HG02759 (cell line): ENCODE data around the gene SLF1.
"Not testable (repeated sequence)": the region's sequence is repeated elsewhere in the genome, so short reads cannot be mapped to it uniquely, and the experiment has no call there.

Source experiments
- ATAC-seq: cut with Tn5 transposase; IDR thresholded peaks from one replicate; pipeline ENCODE4 v1.9.1; 2021; ENCODE audit warnings: mild to moderate bottlenecking, moderate library complexity; ENCODE audit not compliant: unreplicated experiment

SLF1 gene

GRCh38 chr5:94618493-94619328, at the start of gene SLF1, which contains the start of gene KIAA0825:
Gene SLF1, plus strand, starts transcription at chr5:94618669. Its CDS starts 10,142 bp downstream, at chr5:94628811.
Gene KIAA0825, minus strand, starts transcription at chr5:94618604. Its CDS starts 81,478 bp downstream, at chr5:94537126.
- ATAC-seq = peak; percentile 96

- ATAC-seq = no peak
Observed at GRCh38 chr5:94571415-94571814, 47.1 kb upstream of the SLF1 start.

- ATAC-seq = not testable (repeated sequence)
Observed at GRCh38 chr5:94573349-94573748, 45.1 kb upstream of the SLF1 start.

GRCh38 chr5:94575196-94575595, 43.3 kb upstream of the SLF1 start:
- ATAC-seq = no peak

GRCh38 chr5:94577466-94578245, 40.8 kb upstream of the SLF1 start:
- ATAC-seq = peak; percentile 71

GRCh38 chr5:94595281-94595840, 23.1 kb upstream of the SLF1 start:
- ATAC-seq = no peak

GRCh38 chr5:94613583-94613982, 4.9 kb upstream of the SLF1 start:
- no peak for ATAC-seq

- no peak for ATAC-seq
Observed at GRCh38 chr5:94614156-94614805, 4.2 kb upstream of the SLF1 start.

DNA sequence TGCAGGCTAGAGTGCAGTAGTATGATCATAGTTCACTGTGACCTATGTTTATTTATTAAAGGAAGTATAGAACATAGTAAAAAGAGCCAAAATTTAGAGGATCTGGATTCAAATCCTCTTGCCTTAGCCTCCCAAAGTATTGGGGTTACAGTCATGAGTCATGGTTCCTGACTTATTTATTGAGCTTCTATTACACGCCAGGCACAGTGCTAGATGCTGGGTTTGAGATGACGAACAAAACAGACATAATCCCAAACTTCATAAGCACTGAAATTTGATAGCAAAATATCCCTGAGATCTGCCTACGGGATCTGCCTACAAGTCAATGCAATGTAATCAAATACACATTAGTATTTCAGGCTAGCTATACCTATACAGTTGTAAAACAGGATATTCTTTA, 2.6 kb upstream of the SLF1 start:
- ATAC-seq = no peak

DNA sequence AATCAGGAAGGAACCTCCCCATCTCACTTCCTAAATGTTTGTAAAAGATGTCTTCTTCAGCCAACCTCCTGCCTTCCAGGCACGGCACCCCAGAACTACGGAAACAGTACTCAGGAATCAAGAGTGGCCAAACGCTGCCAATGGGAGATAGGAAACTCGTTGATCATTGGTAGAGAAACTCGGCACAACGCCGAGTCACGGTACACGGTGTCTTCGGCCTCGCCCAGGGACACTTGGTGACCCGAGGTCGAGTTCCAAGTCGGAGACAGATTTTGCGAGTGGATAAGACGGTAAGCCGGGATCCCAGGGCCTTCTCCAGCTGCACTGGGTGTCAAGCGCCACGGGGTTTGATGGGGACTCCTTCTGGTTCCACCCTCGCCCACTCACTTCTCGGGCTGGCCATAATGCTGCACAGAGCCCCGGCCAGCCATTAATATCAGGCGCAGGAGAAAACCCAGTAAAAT, 408 bp upstream of the SLF1 start:
- ATAC-seq = peak; percentile 39

DNA sequence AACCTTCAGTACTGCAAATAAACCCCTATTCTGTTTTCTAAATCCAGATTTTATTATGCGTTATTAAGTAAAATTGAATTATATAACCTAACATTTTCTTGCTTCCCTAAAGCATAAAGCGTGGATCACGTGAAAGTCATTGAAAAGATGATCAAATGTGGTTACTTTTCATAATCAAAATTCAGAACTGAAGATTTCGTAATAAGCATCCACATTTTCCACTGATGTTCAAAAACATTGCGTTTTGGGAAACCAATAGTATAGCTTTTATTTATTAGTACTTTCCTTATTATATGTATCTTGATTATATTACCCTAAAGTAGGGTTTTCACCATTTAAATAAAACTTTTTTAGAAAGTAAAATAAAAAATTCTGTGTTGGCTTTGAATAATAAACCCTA, 1.8 kb downstream of the SLF1 start:
- no peak for ATAC-seq

GRCh38 chr5:94621763-94622162, 3.3 kb downstream of the SLF1 start:
- no peak for ATAC-seq

- ATAC-seq = no peak
Observed at GRCh38 chr5:94623011-94623410, 4.5 kb downstream of the SLF1 start.

- ATAC-seq = no peak
Observed at GRCh38 chr5:94623877-94624276, 5.4 kb downstream of the SLF1 start.

- no peak for ATAC-seq
Observed at GRCh38 chr5:94627191-94627590, 8.7 kb downstream of the SLF1 start.

GRCh38 chr5:94632024-94632423, 13.6 kb downstream of the SLF1 start:
- ATAC-seq = peak; percentile 94

GRCh38 chr5:94640176-94640575, 21.7 kb downstream of the SLF1 start:
- ATAC-seq = no peak

- ATAC-seq = no peak
Observed at GRCh38 chr5:94645053-94645452, 26.6 kb downstream of the SLF1 start.

- ATAC-seq = no peak
Observed at GRCh38 chr5:94646758-94647157, 28.3 kb downstream of the SLF1 start.

- no peak for ATAC-seq
Observed at GRCh38 chr5:94649874-94650273, 31.4 kb downstream of the SLF1 start.

GRCh38 chr5:94658272-94658671, 39.8 kb downstream of the SLF1 start:
- ATAC-seq = no peak
